PC-3 (cell line): ENCODE measurements around the gene NUAK1. TPM values are rescaled to one million over a fixed set of nuclear protein-coding genes. Genes with fewer than 3 reads are reported as not detected.
A peak's percentile ranks its signal among the peaks of the same experiment; 100 is the strongest.

ENCODE experiments used
- ATAC-seq: fragments of 200-7000 bp; cut with Tn5 transposase; 2 replicates; pipeline ENCODE4 v1.9.1; 2020; ENCODE audit warnings: mild to moderate bottlenecking, moderate library complexity
- BruUV-seq: library from RNA; stranded (reverse); fragments of 400-500 nt; replicated peaks from 2 replicates; lab custom pipeline; 2021; lab: Mats Ljungman, UMichigan
- CTCF ChIA-PET: fragments of 300-600 bp; sonication (Branson Sonifier 250); formaldehyde crosslinking; loops from one replicate; lab custom pipeline; 2022; ENCODE audit warnings: antibody characterized with exemption; lab: Charles Lee
- POLR2A ChIA-PET: fragments of 300-600 bp; sonication (Branson Sonifier 250); formaldehyde crosslinking; loops from one replicate; lab custom pipeline; 2022; ENCODE audit warnings: antibody characterized with exemption; ENCODE audit not compliant: unreplicated experiment; lab: Charles Lee
- DNase-seq: peaks from one replicate; pipeline ENCODE4 v3.0.0-alpha.2; 2015
- H2AFZ ChIP-seq: fragments of 300-600 bp; sonication (generic); 2 replicates; pipeline ENCODE4 v1.6.0; 2016; ENCODE audit warnings: antibody characterized with exemption, low read length
- H3F3A ChIP-seq: fragments of 300-600 bp; sonication (generic); one replicate; pipeline ENCODE4 v1.6.0; 2017; ENCODE audit warnings: antibody characterized with exemption, low read length, control low read depth, mild to moderate bottlenecking; ENCODE audit not compliant: unreplicated experiment
- H3K27ac ChIP-seq: fragments of 300-600 bp; sonication (generic); 2 replicates; pipeline ENCODE4 v1.5.1; 2016; ENCODE audit warnings: mild to moderate bottlenecking, low read length
- H3K27me3 ChIP-seq: fragments of 300-600 bp; sonication (generic); 2 replicates; pipeline ENCODE4 v1.6.1; 2016; ENCODE audit warnings: low read length, mixed read lengths
- H3K36me3 ChIP-seq: fragments of 300-600 bp; sonication (generic); 2 replicates; pipeline ENCODE4 v1.6.1; 2016; ENCODE audit warnings: low read depth, mixed run types, low read length, mixed read lengths
- H3K4me1 ChIP-seq: fragments of 300-600 bp; sonication (generic); 2 replicates; pipeline ENCODE4 v1.5.1; 2016; ENCODE audit warnings: low read length; ENCODE audit not compliant: insufficient read depth
- H3K4me2 ChIP-seq: fragments of 300-600 bp; sonication (generic); 2 replicates; pipeline ENCODE4 v1.6.0; 2016; ENCODE audit warnings: low read length
- H3K4me3 ChIP-seq: fragments of 300-600 bp; sonication (generic); 2 replicates; pipeline ENCODE4 v1.5.1; 2016; ENCODE audit warnings: mild to moderate bottlenecking, low read length, mixed read lengths
- H3K79me2 ChIP-seq: fragments of 300-600 bp; sonication (generic); 2 replicates; pipeline ENCODE4 v1.6.1; 2017; ENCODE audit warnings: low read length, mixed read lengths
- H3K9ac ChIP-seq: fragments of 300-600 bp; sonication (generic); 2 replicates; pipeline ENCODE4 v1.6.0; 2016; ENCODE audit warnings: mild to moderate bottlenecking, low read length
- H3K9me2 ChIP-seq: fragments of 300-600 bp; sonication (generic); replicated peaks from 2 replicates; pipeline ENCODE4 v1.6.1; 2016; ENCODE audit warnings: mixed run types, low read length, mixed read lengths
- H3K9me3 ChIP-seq: fragments of 300-600 bp; sonication (generic); 2 replicates; pipeline ENCODE4 v1.6.1; 2016; ENCODE audit warnings: low read length, mixed read lengths
- H4K20me1 ChIP-seq: fragments of 300-600 bp; sonication (generic); 2 replicates; pipeline ENCODE4 v1.6.1; 2016; ENCODE audit warnings: low read length, mixed read lengths
- EZH2 ChIP-seq: fragments of 300-600 bp; sonication (generic); IDR thresholded peaks from one replicate; pipeline ENCODE4 v1.6.1; 2017; ENCODE audit warnings: antibody characterized with exemption, mild to moderate bottlenecking, low read length; ENCODE audit not compliant: unreplicated experiment
- EZH2phosphoT487 ChIP-seq: fragments of 300-600 bp; sonication (generic); IDR thresholded peaks from 2 replicates; pipeline ENCODE4 v1.6.1; 2018; ENCODE audit warnings: mild to moderate bottlenecking, antibody characterized with exemption, low read length, borderline replicate concordance
- intact Hi-C: fragments of 100-400 bp; cut with micrococcal nuclease; formaldehyde crosslinking; loops from 2 replicates; pipeline ENCODE4 v1.9.0; 2023
- total RNA-seq: library from RNA; depleted of rRNA; stranded (reverse); fragments of >200 nt; gene quantifications from 2 replicates; pipeline ENCODE4 v1.2.3, GENCODE V29; 2014
- TF ChIP-seq, protein P1 (sequence below): fragments of 300-600 bp; sonication (generic); conservative IDR thresholded peaks from 2 replicates; pipeline ENCODE4 v1.5.1; 2017; ENCODE audit warnings: antibody characterized with exemption, low read depth, mild to moderate bottlenecking, low read length

The NUAK1 gene
- total RNA-seq, 1 experiment from 2014 or later, result 9.8 TPM

GRCh38 chr12:106079148-106079738 lies 59.5 kb downstream of the NUAK1 start:
- Histone ChIP-seq H3K36me3 (peaks cover 8% of the 10 kb centered on the region; the same call in 1 of the 2 replicates), H3K4me3 (no peak overlapping the region), H3K4me2 (no peak overlapping the region), H2AFZ (no peak overlapping the region), H3K9ac (no peak overlapping the region), H3K79me2 (no peaks in the 10 kb centered on the region), H3K9me2 (no peaks in the 10 kb centered on the region), H3K27me3 (no peaks in the 10 kb centered on the region), H3K27ac (no peak overlapping the region), H3K4me1 (peaks cover 24% of the 10 kb centered on the region), H3F3A (no peaks in the 10 kb centered on the region), H3K9me3 (no peaks in the 10 kb centered on the region), H4K20me1 (no peaks in the 10 kb centered on the region)
- no TSS peak for BruUV-seq
- intact Hi-C loops, result no loop called here
- no peak for ATAC-seq
- CTCF ChIA-PET, result interaction anchor here (0.6 kb wide), 1 partner anchor 70 kb away, joined by 3 read pairs; no protein-coding TSS in a partner anchor
- TF ChIP-seq EZH2 (no peak), EZH2phosphoT487 (no peak)
- TF ChIP-seq, protein P1, sequence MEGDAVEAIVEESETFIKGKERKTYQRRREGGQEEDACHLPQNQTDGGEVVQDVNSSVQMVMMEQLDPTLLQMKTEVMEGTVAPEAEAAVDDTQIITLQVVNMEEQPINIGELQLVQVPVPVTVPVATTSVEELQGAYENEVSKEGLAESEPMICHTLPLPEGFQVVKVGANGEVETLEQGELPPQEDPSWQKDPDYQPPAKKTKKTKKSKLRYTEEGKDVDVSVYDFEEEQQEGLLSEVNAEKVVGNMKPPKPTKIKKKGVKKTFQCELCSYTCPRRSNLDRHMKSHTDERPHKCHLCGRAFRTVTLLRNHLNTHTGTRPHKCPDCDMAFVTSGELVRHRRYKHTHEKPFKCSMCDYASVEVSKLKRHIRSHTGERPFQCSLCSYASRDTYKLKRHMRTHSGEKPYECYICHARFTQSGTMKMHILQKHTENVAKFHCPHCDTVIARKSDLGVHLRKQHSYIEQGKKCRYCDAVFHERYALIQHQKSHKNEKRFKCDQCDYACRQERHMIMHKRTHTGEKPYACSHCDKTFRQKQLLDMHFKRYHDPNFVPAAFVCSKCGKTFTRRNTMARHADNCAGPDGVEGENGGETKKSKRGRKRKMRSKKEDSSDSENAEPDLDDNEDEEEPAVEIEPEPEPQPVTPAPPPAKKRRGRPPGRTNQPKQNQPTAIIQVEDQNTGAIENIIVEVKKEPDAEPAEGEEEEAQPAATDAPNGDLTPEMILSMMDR, result no peak
- POLR2A ChIA-PET, result interaction anchor here (0.6 to 1.0 kb wide), 3 partner anchors 47 to 624 kb away, joined by 3 to 4 read pairs (median 3); no protein-coding TSS in a partner anchor
- DNase-seq, result no peak

- intact Hi-C loops, result no loop called here
- CTCF ChIA-PET, result no interaction called here
- H3K4me1 ChIP-seq, result peaks cover 18% of the 10 kb centered on the region
Measured at GRCh38 chr12:106078358-106079010, 60.3 kb downstream of the NUAK1 start.

More at GRCh38 chr12:106078358-106079010, 60.3 kb downstream of the NUAK1 start:
- Histone ChIP-seq H3K27me3 (no peaks in the 10 kb centered on the region), H3K9ac (no peak overlapping the region), H3F3A (no peaks in the 10 kb centered on the region), H3K27ac (no peak overlapping the region), H4K20me1 (no peaks in the 10 kb centered on the region), H2AFZ (peak overlapping the region; percentile 24; the same call in 1 of the 2 replicates), H3K4me3 (no peak overlapping the region), H3K9me3 (no peaks in the 10 kb centered on the region), H3K36me3 (peaks cover 8% of the 10 kb centered on the region; the same call in 1 of the 2 replicates), H3K79me2 (no peaks in the 10 kb centered on the region), H3K9me2 (no peaks in the 10 kb centered on the region), H3K4me2 (no peak overlapping the region)
- no TSS peak for BruUV-seq
- peak; percentile 94 for ATAC-seq
- DNase-seq, result peak; percentile 69
- TF ChIP-seq EZH2phosphoT487 (no peak), EZH2 (no peak)
- TF ChIP-seq, protein P1, result no peak
- POLR2A ChIA-PET, result interaction anchor here (0.6 to 1.0 kb wide), 3 partner anchors 48 to 623 kb away, joined by 3 to 4 read pairs (median 3); no protein-coding TSS in a partner anchor
